NCI-H2196 treated with DMSO at 0.1 percent for 48 hours (cell line): ENCODE results near the gene TRABD2A.

Experiments
- DNase-seq: peaks from one replicate; lab custom pipeline; 2025; ENCODE audit not compliant: unreplicated experiment; lab: John Stamatoyannopoulos, UW

TRABD2A gene

DNA sequence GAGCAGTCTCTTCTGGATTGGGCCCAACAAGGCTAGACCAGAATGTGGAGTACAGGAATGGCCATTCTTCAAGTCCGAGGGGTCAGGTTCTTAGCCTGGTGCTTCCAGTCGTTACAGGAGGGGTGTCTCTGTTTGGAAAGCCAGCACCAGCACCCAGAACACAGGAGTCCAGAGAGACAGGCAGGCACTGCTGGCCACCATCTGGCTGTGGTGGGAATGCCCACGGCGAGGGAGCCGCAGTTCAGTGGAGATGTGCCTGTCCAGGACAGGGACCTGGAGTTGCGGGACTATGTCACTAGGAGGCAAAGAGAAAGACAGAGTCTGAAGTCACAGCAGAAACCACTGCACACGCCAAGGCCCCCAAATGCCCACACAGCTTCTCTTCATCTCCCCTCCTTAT lies 59.1 kb downstream of the TRABD2A start:
- DNase-seq, result no peak

DNA sequence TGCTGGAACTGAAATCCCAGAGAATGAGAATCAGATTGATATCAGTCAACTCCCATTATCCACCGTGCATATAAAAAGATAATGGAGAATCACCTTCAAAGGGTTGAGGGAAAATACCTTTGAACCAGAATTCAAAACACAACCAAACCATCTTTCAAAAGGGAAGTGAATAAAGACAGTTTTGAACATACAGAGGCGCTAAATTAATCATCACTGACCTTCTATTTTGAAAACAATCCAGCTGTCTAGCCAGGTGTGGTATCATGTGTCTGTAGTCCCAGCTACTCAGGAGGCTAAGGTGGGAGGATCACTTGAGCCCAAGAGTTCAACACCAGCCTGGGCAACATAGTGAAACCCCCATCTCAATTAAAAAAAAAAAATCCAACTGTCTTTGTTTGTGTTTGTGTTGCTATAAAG lies 63.6 kb downstream of the TRABD2A start:
- DNase-seq, result no peak

DNA sequence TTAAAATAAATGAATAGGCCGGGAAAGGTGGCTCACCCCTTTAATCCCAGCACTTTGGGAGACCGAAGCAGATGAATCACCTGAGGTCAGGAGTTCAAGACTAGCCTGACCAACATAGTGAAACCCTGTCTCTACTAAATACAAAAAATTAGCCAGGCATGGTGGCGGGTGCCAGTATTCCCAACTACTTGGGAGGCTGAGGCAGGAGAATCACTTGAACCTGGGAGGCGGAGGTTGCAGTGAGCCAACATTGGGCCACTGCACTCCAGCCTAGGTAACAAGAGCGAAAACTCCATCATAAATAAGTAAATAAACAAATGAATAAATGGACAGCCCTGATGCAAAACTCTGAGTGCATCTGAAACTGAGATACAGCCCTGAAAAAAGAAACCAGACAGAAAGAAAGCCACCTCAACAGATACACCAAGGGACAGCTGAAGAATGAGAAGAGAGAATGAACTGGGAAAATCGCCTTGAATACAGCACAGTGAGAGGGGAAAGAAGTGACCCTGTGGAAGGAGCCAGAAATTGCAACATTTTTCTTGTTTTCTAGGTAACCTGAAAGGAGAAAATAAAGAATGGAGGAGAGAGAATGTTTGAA lies 64.4 kb downstream of the TRABD2A start:
- no peak for DNase-seq

DNA sequence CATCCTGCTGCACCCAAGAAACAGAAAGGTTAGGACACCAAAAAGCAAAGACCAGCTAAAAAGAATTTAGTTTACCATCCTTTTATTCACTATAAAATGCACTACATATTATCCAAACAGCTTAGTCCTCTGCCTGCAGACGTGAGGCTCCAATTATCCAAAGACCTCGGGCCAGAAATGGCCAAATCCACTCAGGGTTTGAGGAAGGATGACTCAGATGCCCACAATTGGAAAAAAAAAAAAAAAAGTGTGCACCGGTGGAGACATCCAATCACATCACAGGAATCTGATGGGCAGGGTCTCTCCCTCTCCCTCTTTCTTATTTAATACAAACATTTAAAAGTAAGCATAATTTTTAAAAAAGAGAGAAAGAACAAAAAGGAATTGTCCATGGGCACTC lies 65.7 kb downstream of the TRABD2A start:
- no peak for DNase-seq

DNA sequence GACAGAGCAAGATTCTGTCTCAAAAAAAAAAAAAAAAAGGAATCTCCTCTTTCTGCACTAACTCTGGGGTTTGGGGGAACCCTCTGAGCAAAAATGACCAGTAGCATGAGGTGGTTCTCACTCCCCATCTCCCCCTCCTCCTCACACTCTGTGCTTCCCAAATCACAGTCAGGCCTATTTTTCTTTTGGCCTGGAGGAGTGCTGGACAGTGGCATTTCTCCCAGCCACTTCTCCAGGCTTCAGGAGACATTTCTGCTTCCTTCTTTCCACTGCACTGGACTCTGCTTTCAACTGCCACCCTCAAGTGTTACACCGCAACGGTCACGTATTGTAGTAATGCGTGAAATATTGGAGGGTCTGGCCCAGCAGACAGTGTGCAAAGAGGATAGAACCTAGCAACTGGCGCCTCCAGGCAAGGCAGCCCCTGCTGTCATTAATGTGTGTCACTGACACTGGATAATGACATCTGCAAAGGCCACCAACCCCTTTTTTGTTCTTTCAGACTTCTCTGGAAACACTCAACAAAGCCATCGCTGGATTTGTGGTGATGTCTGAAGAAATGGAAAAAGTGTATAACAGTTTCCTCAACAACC lies 68.9 kb downstream of the TRABD2A start:
- no peak for DNase-seq

DNA sequence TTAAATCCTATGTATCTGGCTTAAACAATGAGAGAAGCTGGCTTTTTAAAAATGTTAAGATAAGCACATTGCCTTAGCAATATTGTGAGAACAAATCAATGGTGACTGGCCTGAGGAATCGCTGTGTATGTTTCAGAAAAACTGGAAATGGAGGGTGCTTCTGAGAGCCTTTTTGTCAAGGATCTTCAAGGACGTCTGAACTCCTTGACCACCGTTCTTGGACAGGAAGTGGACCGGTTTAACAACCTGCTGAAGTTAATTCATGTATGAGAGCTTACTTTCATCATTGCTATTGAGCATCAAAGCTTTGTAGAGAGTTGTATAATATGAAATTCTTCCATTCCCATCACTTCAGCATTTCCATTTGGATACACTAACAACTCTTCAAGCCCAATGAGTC lies 72.6 kb downstream of the TRABD2A start:
- no peak for DNase-seq

DNA sequence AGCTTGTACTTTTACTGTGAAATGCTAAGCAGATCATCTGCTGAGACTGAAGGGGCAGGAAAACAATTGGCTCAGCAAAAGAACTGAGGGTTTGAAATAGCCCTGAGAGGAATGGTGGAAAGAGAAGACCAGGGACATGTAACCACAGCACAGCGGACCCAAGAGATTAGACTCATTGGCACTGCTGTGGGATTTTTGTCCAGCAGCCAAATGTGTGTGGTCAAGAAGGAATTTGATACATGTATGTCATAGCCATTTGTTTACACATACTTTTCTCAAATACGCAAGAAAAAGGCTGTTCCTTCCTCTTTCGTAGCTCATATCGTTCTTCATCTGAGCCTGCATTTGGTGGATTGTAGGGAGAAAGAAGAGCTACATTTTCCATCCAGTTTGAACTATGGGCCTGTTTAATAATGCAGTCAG lies 73.8 kb downstream of the TRABD2A start:
- no peak for DNase-seq

DNA sequence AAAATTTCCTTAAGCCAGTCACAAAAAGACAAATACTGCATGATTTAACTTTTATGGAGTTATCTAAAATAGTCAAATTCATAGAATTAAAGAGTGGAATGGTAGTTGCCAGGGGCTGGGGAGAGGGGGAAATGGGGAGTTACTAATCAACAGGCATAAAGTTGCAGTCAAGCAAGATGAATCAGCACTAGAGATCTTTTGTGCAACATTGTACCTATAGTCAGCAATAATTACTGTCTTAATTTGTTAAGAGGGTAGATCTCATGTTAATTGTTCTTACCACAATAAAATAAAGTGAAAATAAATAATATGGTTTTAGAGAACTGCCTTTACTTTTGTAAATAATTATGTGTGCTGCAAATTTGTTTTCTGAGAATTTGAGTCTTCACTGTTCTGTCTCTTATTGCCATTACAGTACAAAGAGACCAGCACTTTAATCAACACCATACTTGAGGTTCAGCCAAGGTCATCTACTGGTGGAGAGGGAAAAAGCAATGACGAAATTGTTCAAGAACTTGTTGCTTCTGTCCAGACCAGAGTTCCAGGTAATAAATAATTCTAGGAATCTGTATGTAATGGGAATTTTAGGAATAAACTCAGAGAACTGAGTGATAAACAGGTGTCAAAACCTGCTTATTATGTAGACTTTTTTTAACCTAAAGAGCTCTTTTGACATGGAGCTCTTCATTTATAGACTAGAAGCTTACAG lies 75.5 kb downstream of the TRABD2A start:
- DNase-seq, result no peak

- no peak for DNase-seq
Measured at GRCh38 chr2:84801811-84802210, 79.1 kb downstream of the TRABD2A start.

GRCh38 chr2:84800194-84800805 lies 80.6 kb downstream of the TRABD2A start:
- no peak for DNase-seq

DNA sequence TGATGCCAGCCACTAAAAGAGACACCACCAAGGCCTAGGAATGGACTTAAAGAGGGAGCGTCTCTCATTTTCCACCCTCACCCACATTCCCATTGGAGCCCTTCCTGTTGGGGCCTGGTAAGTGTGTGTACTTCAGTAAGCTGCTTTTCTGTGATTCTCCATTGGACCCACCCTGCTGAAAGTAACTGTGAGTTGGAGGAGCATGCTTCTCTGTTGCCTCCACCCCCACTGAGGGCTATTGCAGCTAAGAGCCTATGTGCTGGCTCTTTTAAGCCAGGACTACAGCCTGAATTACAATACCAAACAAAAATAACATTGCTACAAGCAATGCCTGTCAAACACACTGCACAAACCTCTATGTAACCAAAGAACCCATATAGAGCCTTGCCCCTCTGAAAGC lies 81.1 kb downstream of the TRABD2A start:
- no peak for DNase-seq

- DNase-seq, result no peak
Measured at GRCh38 chr2:84797271-84797670, 83.6 kb downstream of the TRABD2A start.

- DNase-seq, result no peak
Measured at GRCh38 chr2:84796798-84797197, 84.1 kb downstream of the TRABD2A start.

GRCh38 chr2:84793641-84794040 lies 87.2 kb downstream of the TRABD2A start:
- no peak for DNase-seq

DNA sequence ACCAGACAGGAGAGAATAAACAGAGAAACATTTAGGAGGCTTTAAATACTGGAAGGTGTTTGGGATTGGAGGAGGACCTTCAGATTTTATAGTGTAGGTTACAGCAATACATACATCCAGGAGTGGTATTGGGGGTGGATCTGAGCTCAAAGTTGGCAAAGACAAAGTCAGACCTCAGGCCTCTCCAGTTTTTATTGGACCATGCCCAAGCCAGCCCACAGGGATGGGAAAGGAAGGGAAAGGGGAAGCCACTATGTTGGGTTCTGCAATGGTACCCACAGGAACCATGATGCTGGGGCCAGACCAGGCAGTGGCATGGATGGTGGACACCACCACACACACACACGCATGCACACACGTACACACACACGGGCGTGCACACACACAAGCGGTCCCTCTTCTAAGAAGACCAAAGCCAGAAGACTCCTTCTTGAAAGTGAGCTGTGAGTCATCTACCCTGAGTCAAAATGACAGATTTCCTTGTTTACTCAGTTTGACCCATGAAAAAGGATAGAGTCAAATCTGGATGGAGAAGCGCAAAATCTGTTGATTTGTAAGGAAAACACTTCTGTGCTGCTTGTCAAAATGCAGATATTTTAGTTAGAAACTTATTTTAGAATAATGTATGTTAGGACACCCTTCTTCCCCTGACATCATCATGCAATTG lies 87.9 kb downstream of the TRABD2A start:
- DNase-seq, result no peak

- no peak for DNase-seq
Measured at GRCh38 chr2:84788498-84788897, 92.4 kb downstream of the TRABD2A start.

- no peak for DNase-seq
Measured at GRCh38 chr2:84788027-84788426, 92.9 kb downstream of the TRABD2A start.

DNA sequence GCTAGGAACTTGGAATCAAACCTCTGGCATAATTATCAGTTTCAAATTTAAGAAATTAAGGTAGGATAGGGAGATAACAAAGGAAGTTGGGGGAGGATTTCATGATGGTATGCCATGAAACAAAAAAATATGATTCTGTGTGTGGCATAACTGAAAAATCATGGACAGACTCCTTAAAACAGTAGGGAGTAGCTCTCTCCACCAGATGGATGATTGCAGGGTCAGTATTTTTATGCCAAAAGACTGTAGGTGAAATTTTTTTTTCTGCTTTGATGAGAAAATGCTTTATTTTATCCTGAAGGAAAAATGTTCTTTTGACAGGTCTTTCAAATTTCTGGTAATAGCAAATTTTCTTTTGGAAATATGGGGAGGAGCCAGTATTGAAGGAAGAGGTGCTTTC lies 94.3 kb downstream of the TRABD2A start:
- DNase-seq, result no peak

- no peak for DNase-seq
Measured at GRCh38 chr2:84785950-84786349, 94.9 kb downstream of the TRABD2A start.

GRCh38 chr2:84782717-84783442 lies 98.0 kb downstream of the TRABD2A start:
- no peak for DNase-seq
